ENCODE results near the gene WDR37. TPM values are rescaled to one million over a fixed set of nuclear protein-coding genes. Genes with fewer than 3 reads are reported as not detected.

The WDR37 gene
- total RNA-seq, 1 experiment from 2014 or later = 4.5 TPM

DNA sequence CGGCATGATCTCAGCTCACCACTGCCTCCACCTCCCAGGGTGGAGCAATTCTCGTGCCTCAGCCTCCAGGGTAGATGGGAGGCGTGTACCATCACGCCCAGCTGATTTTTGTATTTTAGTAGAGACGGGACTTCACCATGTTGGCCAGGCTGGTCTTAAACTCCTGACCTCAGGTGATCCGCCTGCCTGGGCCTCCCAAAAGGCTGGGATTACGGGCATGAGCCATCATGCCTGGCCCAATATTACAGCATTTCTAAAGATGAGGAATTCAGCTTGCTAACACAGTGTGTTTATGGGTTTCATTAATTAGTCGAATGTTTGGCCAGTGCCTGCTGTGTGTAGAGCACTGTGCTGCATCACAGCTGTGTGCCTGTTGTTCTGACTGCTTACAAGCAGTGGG lies 3.7 kb downstream of the WDR37 start:
- Histone ChIP-seq H3K4me3 (ENCODE audit: low read length) (no peak overlapping the region), H3K9me3 (ENCODE audit: low read length) (no peaks in the 10 kb centered on the region), H3K27me3 (ENCODE audit: low read length) (no peaks in the 10 kb centered on the region), H3F3A (ENCODE audit: low read length, unreplicated experiment) (no peaks in the 10 kb centered on the region), H3K36me3 (ENCODE audit: low read depth, low read length) (no peaks in the 10 kb centered on the region), H3K4me1 (ENCODE audit: insufficient read depth, low read length) (peaks cover 11% of the 10 kb centered on the region), H4K20me1 (ENCODE audit: low read length) (no peaks in the 10 kb centered on the region), H3K9me2 (replicated peaks; ENCODE audit: low read length) (no peaks in the 10 kb centered on the region), H3K9ac (ENCODE audit: low read length) (no peak overlapping the region), H3K27ac (ENCODE audit: low read length) (no peak overlapping the region), H2AFZ (ENCODE audit: low read length) (no peak overlapping the region), H3K4me2 (ENCODE audit: low read length) (no peak overlapping the region), H3K79me2 (ENCODE audit: low read length) (peaks cover 55% of the 10 kb centered on the region)
- ATAC-seq = no peak
- no peak for TF ChIP-seq EZH2 (IDR thresholded peaks at IDR 0.05; ENCODE audit: low read length, unreplicated experiment)
- no peak for TF ChIP-seq EZH2phosphoT487 (IDR thresholded peaks at IDR 0.05; ENCODE audit: borderline replicate concordance, low read length)
- TF ChIP-seq, protein P1, sequence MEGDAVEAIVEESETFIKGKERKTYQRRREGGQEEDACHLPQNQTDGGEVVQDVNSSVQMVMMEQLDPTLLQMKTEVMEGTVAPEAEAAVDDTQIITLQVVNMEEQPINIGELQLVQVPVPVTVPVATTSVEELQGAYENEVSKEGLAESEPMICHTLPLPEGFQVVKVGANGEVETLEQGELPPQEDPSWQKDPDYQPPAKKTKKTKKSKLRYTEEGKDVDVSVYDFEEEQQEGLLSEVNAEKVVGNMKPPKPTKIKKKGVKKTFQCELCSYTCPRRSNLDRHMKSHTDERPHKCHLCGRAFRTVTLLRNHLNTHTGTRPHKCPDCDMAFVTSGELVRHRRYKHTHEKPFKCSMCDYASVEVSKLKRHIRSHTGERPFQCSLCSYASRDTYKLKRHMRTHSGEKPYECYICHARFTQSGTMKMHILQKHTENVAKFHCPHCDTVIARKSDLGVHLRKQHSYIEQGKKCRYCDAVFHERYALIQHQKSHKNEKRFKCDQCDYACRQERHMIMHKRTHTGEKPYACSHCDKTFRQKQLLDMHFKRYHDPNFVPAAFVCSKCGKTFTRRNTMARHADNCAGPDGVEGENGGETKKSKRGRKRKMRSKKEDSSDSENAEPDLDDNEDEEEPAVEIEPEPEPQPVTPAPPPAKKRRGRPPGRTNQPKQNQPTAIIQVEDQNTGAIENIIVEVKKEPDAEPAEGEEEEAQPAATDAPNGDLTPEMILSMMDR (conservative IDR thresholded peaks at IDR 0.05; ENCODE audit: low read depth, low read length) = no peak
- POLR2A ChIA-PET (ENCODE audit: unreplicated experiment) = no interaction called here
- DNase-seq = no peak
- intact Hi-C loops (cut with micrococcal nuclease) = no loop called here
- BruUV-seq (replicated peaks) = no TSS peak
- CTCF ChIA-PET = no interaction called here

DNA sequence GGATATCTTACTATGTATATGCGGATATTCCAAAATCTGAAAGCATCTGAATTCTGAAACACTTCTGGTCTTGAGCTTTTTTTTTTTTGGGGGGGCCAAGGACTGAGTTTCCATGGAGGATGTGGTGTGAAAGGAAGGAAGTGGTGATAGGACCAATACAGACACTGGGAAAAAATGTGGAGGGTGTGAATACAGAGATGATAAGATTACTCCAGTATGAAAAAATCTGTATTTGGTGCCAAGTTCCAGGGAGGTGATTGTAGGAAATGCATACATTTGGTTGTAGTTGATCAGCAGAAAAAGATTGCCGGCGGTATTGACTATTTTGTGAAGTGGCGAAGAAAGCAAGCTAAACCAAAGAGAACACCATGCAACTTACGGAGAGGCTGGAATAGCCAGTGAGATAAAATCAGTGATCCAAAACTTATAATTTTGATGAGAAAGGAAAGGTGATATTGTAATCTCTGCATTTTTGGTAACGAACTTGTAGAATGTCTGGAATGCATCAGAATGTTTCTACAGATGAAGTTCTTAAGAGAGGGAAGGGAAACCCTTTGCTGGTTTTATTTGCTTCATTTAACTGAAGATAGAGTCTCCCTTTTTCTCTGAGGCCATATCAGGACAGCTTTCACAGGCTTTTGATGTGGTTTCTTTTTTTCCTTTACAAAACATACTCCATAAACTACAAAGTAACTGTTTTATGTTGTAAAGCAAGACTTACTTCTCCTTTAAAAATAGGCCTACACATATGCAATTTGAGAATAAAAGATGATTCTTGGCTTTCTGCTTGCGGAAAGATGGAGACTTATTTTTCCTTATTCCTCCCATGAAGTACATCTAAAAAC lies 6.0 kb downstream of the WDR37 start:
- DNase-seq = no peak
- no peak overlapping the region for H3K4me3 ChIP-seq (ENCODE audit: low read length)

More for the DNA sequence above, 6.0 kb downstream of the WDR37 start:
- ATAC-seq = no peak
- ChIA-PET CTCF (no interaction called here), POLR2A (ENCODE audit: unreplicated experiment) (no interaction called here)
- Histone ChIP-seq H3K79me2 (ENCODE audit: low read length) (peaks cover 38% of the 10 kb centered on the region), H2AFZ (ENCODE audit: low read length) (no peak overlapping the region), H3K36me3 (ENCODE audit: low read depth, low read length) (no peaks in the 10 kb centered on the region), H3K4me2 (ENCODE audit: low read length) (no peak overlapping the region), H3K9ac (ENCODE audit: low read length) (no peak overlapping the region), H3K9me3 (ENCODE audit: low read length) (no peaks in the 10 kb centered on the region), H4K20me1 (ENCODE audit: low read length) (no peaks in the 10 kb centered on the region), H3K27ac (ENCODE audit: low read length) (no peak overlapping the region), H3K9me2 (replicated peaks; ENCODE audit: low read length) (no peaks in the 10 kb centered on the region), H3K4me1 (ENCODE audit: insufficient read depth, low read length) (0 out of 2 replicates have a peak, but pooled peaks cover 6% of the 10 kb centered on the region), H3K27me3 (ENCODE audit: low read length) (no peaks in the 10 kb centered on the region), H3F3A (ENCODE audit: low read length, unreplicated experiment) (no peaks in the 10 kb centered on the region)
- intact Hi-C loops (cut with micrococcal nuclease) = no loop called here
- TF ChIP-seq, protein P1 (conservative IDR thresholded peaks at IDR 0.05; ENCODE audit: low read depth, low read length) = no peak
- TF ChIP-seq EZH2 (IDR thresholded peaks at IDR 0.05; ENCODE audit: low read length, unreplicated experiment) = no peak
- no peak for TF ChIP-seq EZH2phosphoT487 (IDR thresholded peaks at IDR 0.05; ENCODE audit: borderline replicate concordance, low read length)
- BruUV-seq (replicated peaks) = no TSS peak
